HepG2 (cell line): ENCODE data around the gene PFN1.

Experiments used
- CTCF ChIP-seq: sonication (generic); formaldehyde crosslinking; IDR thresholded peaks from 2 replicates; pipeline ENCODE4 v1.5.0; 2020; ENCODE audit warnings: mild to moderate bottlenecking, missing genetic modification reagents, moderate library complexity
- EP300 ChIP-seq, 3 experiments: sonication (generic) in 1 of 3; formaldehyde crosslinking in 1 of 3; IDR thresholded peaks; 2 replicates each; pipeline versions ENCODE4 v1.5.1 to v1.6.1; 2011 to 2020; ENCODE audit warnings: low read depth in 2 of 3, low read length in 2 of 3, borderline replicate concordance in 1 of 3, improper control_type of control experiment in 1 of 3, mild to moderate bottlenecking in 1 of 3, missing genetic modification reagents in 1 of 3, moderate library complexity in 1 of 3
- EZH2 ChIP-seq: conservative IDR thresholded peaks from 2 replicates; pipeline ENCODE4 v1.6.1; 2012; ENCODE audit warnings: mild to moderate bottlenecking, low read depth, low read length, moderate library complexity
- GABPB1 ChIP-seq: IDR thresholded peaks from 2 replicates; pipeline ENCODE4 v1.6.1; 2016; ENCODE audit warnings: mild to moderate bottlenecking, missing genetic modification reagents, moderate library complexity, missing compliant biosample characterization
- MAFK ChIP-seq, 2 experiments: IDR thresholded peaks in 1 of 2; conservative IDR thresholded peaks in 1 of 2; 2 replicates each; pipeline ENCODE4 v1.6.1; 2011; ENCODE audit warnings: improper control_type of control experiment in 2 of 2, low read length in 2 of 2
- NFYB ChIP-seq: sonication (generic); formaldehyde crosslinking; IDR thresholded peaks from 2 replicates; pipeline ENCODE4 v1.4.0; 2020; ENCODE audit warnings: missing genetic modification reagents
- POLR2A ChIP-seq, 2 experiments: IDR thresholded peaks; 2 replicates each; pipeline ENCODE4 v1.6.1; 2011; ENCODE audit warnings: low read depth in 2 of 2, low read length in 2 of 2, mild to moderate bottlenecking in 1 of 2, moderate library complexity in 1 of 2; ENCODE audit not compliant: insufficient read depth in 1 of 2
- REST ChIP-seq, 2 experiments: IDR thresholded peaks; 2 replicates each; pipeline ENCODE4 v1.6.1; 2011 to 2012; ENCODE audit warnings: low read length in 2 of 2, borderline replicate concordance in 1 of 2, low read depth in 1 of 2, mild to moderate bottlenecking in 1 of 2, moderate library complexity in 1 of 2
- SETDB1 ChIP-seq: sonication (generic); formaldehyde crosslinking; IDR thresholded peaks from 2 replicates; pipeline ENCODE4 v1.5.1; 2020; ENCODE audit warnings: missing genetic modification reagents, mild to moderate bottlenecking, borderline replicate concordance
- SIN3A ChIP-seq: IDR thresholded peaks from 2 replicates; pipeline ENCODE4 v1.6.1; 2011; ENCODE audit warnings: low read depth, mild to moderate bottlenecking, control low read depth, low read length, borderline replicate concordance
- SMC3 ChIP-seq: IDR thresholded peaks from 2 replicates; pipeline ENCODE4 v1.6.1; 2011; ENCODE audit warnings: low read length, improper control_type of control experiment
- ZBTB42 ChIP-seq: sonication (generic); formaldehyde crosslinking; IDR thresholded peaks from 2 replicates; pipeline ENCODE4 v1.5.0; 2020; ENCODE audit warnings: mild to moderate bottlenecking, missing genetic modification reagents
- ZNF281 ChIP-seq: sonication (generic); formaldehyde crosslinking; IDR thresholded peaks from 2 replicates; pipeline ENCODE4 v1.4.0; 2020; ENCODE audit warnings: missing genetic modification reagents, borderline replicate concordance
- ZSCAN21 ChIP-seq: sonication (generic); formaldehyde crosslinking; IDR thresholded peaks from 2 replicates; pipeline ENCODE4 v1.8.0; 2022; ENCODE audit warnings: mild to moderate bottlenecking, missing genetic modification reagents, moderate library complexity, borderline replicate concordance

DNA sequence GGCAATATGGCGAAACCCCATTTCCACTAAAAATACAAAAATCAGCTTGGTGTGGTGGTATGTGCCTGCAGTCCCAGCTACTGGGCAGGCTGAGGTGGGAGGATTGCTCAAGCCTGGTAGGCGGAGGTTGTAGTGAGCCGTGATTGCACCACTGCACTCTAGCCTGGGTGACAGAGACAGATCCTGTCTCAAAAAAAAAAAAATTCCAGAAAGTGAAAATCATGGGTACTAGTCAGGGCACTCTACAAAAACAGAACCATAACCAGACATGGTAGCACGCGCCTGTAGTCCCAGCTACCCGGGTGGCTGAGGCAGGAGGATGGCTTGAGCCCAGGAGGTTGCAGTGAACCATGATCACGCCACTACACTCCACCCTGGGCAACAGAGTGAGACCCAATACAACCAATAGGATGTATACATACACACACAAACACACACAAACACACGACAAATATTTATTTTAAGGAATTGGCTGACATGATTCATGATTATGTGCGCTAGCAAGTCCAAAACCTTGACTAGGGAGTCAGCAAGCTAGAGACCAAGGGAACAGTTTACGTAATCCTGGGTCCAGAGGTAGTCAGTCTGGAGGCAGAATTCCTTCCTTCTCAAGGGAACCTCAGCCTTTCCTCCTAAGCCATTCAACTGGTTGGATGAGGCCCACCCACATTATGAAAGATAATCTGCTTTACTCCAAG lies 27.8 kb downstream of the PFN1 start:
- no peak for TF ChIP-seq REST (IDR thresholded peaks at IDR 0.05; ENCODE audit: borderline replicate concordance in 1 of 2, low read depth in 1 of 2, low read length in 2 of 2)
- TF ChIP-seq POLR2A (IDR thresholded peaks at IDR 0.05; ENCODE audit: insufficient read depth in 1 of 2, low read depth in 2 of 2, low read length in 2 of 2), result peak in 1 of 2 experiments; percentile 14; a peak in 1 of 4 replicates
- TF ChIP-seq GABPB1 (CRISPR knock-in tag), result no peak
- TF ChIP-seq MAFK (conservative IDR thresholded peaks at IDR 0.05 in 1 of 2, IDR thresholded peaks at IDR 0.05 in 1 of 2; ENCODE audit: low read length in 2 of 2), result no peak
- no peak for TF ChIP-seq EZH2
- no peak for TF ChIP-seq SMC3
- no peak for TF ChIP-seq ZNF281 (CRISPR knock-in tag)
- no peak for TF ChIP-seq SETDB1
- TF ChIP-seq NFYB (CRISPR knock-in tag), result no peak
- no peak for TF ChIP-seq CTCF (CRISPR knock-in tag)
- TF ChIP-seq SIN3A, result no peak
- no peak for TF ChIP-seq EP300 (IDR thresholded peaks at IDR 0.05; ENCODE audit: low read depth in 2 of 2, low read length in 2 of 2)
- no peak for TF ChIP-seq EP300 (CRISPR knock-in tag; IDR thresholded peaks at IDR 0.05; ENCODE audit: borderline replicate concordance)
- no peak for TF ChIP-seq ZBTB42 (CRISPR knock-in tag)
- TF ChIP-seq ZSCAN21 (CRISPR knock-in tag), result 0 out of 2 replicates have a peak, but pooled peaks have one; percentile 52
